ENCODE data around the gene RNF187.

Gene RNF187

DNA sequence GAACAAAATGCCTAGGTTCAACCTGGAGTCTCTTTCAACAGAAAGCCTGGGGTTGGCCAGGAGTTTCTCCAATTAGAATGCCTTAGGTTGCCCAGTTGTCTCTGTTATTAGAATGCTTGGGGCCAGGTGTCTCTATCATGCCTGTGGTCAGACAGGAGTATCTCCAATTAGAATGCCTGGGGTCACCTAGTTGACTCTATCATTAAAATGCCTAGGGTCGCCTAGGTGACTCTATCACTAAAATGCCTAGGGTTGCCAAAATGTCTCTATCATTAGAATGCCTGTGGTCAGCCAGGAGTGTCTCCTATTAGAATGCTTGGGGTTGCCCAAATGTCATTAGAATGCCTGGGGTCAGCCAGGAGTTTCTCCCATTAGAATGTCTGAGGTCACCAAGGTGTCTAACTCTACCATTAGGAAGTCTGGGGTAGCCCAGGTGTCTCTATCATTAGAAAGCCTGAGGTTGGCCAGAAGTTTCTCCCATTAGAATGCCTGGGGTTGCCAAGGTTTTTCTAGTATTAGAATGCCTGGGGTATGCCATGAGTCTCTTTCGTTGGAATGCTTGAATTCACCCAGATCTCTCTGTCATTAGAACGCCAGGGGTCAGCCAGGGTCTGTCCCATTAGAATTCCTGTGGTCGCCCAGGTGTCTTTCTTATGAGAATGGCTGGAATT lies 57.9 kb downstream of the RNF187 start:
- DNase-seq (ENCODE audit: low spot score): no peak
